GM21528 (cell line): ENCODE data around the gene IL13RA1.
"Not testable (repeated sequence)": the region's sequence is repeated elsewhere in the genome, so short reads cannot be mapped to it uniquely, and the experiment has no call there.

Source experiments
- ATAC-seq: cut with Tn5 transposase; IDR thresholded peaks from one replicate; pipeline ENCODE4 v1.9.1; 2021; ENCODE audit warnings: mild to moderate bottlenecking, moderate library complexity; ENCODE audit not compliant: unreplicated experiment, low FRiP score

The IL13RA1 gene

DNA sequence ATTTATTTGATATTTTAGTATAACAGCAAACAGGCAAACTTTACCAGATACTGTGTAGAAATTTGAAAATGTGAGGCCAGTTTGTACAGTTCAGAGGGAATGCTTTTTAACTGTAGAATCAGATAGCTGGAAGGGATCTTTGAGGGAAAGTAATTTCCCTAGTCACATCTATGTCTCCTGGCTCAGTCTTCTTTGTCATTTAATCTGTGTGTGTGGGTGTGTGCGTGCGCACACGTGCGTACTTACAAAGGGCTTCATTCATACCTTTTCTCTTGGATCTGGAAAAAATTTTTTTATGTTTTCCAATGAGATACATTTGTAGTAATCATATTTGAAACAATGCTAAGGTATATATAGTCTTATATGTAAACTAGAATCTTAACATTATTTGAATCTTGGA is 44.6 kb downstream of the IL13RA1 start:
- no peak for ATAC-seq

DNA sequence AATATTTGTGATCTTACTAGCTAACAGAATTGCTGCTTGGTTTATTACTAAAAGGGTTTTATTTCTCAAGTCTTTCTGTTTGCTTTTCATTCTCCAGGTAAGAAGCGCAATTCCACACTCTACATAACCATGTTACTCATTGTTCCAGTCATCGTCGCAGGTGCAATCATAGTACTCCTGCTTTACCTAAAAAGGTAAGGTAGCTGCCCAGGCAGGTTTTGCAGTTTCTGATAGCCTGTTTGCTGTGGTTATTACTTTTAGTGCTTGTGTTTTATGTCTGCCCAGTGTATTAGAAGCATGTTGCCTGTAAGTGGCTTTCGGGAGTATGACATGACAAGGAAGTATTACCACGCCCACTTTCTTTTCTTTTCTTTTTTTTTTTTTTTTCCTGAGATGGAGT is 46.4 kb downstream of the IL13RA1 start:
- no peak for ATAC-seq

DNA sequence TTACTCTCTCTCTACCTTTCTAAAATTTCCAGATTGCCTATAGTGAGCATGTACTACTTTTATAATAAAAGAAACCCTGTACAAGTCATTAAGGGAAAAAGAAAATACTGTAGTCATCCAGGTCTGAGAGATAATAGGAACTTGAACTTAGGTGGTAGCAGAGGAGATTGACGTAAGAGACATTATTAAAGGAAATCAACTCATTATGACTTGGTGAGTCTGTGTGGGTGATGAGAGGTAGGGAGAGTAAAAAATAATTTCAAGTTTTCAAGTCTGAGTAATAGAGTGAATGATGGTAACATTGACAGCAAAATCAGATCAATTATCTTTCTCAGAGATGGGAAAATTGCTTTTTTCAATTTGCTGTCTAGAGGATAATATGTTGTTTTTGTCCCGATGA is 52.2 kb downstream of the IL13RA1 start:
- ATAC-seq: no peak

DNA sequence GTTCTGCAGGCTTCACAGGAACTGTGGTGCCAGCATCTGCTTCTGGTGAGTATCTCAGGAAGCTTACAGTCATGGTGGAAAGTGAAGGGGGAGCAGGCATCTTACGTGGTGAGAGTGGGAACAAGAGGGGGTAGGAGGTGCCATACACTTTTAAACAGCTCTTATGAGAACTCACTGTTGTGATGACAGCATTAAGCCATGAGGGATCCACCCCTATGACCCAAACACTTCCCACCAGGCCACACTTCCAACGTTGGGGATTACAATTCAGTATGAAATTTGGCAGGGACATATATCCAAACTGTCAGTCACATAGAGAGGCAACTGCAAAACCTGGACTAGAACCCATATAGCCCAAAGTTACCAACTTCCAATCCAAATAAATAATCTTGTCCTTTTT is 53.1 kb downstream of the IL13RA1 start:
- ATAC-seq: no peak

DNA sequence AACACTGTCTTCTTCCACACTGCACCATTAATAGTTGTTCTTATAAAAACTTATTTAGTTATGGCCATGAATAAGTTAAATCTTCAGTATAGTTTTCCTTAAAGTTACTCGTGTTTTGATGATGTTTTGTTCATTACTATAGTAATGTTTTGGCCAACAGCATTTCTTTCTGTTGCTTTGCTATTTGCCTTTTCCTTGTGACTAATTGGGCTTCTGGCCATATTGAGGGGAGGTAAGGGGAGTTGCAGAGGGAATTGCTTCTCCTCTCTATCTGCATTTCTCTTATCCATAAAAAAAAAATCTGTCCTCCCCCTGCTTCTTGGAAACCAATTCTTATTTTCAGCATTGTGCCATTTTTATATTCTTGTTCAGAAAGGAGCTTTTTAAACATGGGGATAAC is 53.5 kb downstream of the IL13RA1 start:
- no peak for ATAC-seq

DNA sequence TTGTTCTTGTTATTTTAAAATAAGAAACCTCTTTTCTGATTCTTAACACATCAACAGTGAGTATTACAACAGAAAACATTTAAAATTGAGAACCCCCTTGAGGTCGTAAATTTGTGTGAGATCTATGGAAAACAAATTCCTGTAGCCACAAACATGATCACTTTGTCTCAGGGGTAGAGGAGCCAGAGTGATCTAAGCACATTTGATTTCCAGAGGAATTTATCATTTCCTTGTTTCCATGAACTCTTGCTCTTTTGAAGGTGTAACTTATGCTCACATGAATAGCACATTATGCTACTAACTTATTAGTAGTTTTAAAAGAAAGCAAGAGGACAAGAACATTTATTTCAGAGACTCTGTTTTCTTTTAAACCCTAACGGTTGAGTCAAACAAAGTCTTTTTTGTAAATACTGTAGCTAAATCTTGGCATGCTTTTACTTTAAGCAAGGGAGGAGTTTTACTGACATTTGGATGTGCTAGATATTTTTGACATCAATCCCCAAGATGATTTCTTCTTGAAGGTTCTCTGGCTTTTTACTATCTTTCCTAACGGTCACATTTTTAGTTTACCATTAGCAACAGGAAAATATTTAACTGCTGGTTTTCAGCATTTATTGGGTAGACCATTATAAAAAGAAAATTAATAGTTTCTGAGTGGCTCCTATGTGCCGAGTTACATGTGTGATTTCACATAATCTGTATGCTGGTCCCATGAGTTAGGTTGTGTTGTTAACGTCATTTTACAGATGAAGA is 68.3 kb downstream of the IL13RA1 start:
- no peak for ATAC-seq

DNA sequence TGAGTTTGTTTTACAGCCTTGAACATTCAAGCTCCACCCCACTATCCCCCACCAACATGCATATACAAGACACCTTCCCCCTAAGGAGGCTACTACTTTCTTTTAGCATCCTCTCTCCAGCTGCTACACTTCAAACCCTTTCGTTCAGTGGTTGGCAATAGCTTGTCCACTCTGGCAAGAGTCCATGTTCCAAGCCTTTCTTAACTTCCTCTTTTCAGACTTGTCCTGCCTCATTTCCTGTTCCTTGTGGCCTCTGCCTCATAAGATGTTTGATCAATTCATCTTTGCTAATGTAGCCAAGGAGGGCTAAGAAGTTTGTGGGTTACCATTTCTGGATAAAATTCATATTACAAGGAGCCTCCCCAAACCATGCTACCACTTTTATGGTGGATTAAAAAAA is 75.5 kb downstream of the IL13RA1 start:
- no peak for ATAC-seq

DNA sequence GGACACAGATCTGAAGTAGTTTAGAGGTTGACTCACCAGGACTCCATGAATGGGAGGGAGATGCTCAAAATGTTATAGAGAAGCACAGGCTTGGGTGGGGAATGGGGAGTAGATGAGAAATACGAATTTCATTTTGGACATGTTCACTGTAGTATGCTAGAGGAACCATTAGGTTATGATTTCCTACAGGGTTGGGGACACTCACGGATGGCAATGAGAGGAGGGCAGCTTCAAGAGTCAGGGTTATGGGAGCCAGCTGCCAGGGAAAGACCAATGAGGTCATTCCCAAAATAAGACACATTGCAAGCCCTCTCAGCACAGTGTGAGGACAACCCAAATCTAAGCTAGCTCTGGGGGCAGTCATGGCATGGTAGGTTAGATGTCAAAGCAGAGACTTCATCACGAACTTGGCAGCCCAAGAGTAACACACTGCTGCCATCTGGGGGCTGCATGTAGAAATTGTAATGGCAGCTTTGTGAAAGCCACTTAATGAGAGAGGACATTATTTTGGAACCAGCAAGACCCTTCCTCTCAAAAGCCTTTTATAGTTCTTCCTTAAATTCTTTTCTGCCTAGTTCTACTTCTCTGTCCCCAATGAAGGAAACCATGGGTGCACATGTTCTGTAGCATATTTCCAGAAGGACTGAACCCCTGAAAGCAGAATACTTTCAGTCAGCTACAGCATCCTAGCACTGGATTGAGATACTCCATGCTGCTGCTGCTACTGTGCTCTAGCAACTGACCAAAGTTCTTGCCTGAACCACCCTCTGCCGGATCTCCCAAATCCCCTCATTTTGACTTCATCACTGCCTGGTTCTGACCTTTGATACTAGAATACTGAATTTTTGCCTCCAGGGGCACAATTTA is 80.0 kb downstream of the IL13RA1 start:
- no peak for ATAC-seq

DNA sequence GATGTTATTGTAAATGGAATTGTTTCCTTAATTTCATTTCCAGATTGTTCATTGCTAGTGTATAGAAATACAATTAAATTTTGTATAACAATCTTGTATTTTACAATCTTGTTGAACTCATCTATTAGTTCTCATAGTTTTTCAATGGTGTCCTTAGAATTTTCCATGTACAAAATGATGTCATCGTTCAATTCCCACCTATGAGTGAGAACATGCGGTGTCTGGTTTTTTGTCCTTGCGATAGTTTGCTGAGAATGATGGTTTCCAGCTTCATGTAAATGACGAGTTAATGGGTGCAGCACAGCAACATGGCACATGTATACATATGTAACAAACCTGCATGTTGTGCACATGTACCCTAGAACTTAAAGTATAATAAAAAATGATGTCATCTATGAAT is 89.9 kb downstream of the IL13RA1 start:
- not testable (repeated sequence) for ATAC-seq

DNA sequence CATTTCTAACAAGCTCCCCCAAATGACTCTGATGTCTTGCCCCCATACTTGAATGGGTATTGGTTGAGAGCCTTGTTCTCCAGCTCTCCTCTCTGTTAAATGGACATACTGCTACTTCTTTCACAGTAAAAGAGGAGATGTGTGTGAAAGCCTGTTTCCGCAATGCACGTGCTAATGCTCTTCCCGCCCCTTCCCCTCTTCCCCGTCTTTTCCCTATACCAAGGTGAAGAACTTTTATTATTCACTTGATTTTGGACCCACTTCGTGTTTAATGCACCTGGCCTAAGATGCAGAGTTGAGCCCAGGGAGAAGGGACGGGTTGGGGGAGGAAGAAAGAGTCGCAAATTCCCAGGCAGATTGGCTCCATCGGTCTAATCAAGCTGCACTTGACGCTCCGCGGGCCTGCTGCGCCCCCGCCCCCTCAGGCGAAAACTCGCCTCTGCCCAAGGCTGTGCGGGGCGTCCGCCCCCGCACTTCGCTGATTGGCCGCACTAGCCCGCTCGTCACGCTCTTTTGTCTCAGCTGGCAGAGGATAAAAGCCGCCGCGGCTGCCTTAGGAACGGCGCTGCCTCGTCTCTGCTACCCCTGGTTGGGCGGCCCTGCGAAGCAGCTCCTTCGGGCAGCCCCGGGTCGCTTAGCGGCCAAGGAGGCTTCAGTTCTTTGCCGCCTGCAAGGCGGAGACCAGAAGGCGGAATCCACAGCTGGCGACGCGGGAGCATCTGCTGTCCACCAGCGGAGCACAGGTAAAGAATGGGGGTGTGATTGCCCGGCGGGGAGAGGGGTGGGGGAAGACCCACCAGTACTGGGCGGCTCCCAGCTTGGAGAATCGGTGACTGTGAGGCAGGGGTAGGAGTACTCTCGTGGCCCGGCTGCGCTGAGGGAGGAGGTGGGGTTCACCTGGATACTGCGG is 96.1 kb downstream of the IL13RA1 start, which contains the start of gene ZCCHC12:
Gene ZCCHC12, plus strand, starts transcription at position 562 of the 910 bp plus-strand sequence. CDS start 1,421 bp downstream, outside the sequence.
- no peak for ATAC-seq

DNA sequence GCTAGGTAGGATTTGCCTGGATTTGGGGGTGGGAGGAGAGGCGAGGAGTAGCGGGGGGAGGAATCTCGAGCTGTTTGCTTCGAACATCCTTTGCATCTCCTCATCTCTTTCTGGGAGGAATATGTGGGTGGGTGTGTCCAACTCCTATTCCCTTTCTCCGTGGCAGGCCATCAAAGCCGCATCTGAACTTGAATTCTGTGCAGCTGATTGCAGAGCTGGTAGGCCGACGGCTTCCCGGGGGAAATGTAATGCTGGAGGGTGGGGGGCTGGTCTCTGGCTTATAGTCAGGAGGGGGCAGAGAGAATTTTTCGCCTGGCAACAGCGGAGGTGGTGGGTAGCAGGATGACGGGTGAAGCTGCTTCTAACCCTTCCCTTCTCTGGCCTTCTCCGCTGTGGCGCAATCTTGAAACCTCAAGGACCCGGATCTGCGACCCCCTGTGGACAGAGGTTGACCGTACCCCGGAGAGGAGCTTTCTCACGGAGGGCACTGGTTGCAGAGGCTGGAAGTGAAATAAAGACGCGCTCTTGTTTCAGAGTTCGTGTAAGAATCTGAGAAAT is 96.8 kb downstream of the IL13RA1 start:
- no peak for ATAC-seq

DNA sequence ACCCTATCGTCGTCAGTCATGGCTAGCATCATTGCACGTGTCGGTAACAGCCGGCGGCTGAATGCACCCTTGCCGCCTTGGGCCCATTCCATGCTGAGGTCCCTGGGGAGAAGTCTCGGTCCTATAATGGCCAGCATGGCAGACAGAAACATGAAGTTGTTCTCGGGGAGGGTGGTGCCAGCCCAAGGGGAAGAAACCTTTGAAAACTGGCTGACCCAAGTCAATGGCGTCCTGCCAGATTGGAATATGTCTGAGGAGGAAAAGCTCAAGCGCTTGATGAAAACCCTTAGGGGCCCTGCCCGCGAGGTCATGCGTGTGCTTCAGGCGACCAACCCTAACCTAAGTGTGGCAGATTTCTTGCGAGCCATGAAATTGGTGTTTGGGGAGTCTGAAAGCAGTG is 97.8 kb downstream of the IL13RA1 start:
- no peak for ATAC-seq

DNA sequence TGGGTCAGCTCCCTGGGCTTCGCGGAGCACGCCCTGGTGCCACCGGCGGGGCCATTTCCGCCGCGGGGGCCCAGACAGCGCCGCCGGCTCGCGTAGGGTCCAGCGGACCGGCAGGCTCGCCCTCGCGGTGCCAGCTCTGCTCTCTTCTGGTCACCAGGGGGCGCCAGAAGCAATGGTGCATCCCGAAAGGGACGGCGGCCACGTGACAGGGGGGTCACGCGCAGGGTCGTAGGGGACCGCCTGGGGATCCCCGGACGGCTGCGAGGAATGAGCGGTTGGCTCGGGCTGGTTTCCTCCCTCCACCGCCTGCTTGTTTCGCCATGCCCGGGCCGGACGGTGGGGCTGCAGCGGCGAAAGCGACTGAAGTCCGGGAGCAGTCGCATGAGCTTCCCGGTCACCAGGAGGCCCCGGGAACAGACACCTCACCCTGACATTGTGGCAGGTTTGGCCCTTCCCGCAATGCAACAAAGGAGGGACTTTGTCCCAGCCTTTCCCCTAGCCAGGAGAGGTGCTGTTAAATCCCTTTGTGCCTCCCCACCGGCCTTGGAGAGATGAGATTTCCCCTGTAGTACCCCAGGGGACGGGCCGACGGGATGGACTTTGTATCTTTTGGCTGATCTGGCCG is 112.0 kb downstream of the IL13RA1 start:
- no peak for ATAC-seq
